ENCODE measurements around the gene TANGO2.

DNA sequence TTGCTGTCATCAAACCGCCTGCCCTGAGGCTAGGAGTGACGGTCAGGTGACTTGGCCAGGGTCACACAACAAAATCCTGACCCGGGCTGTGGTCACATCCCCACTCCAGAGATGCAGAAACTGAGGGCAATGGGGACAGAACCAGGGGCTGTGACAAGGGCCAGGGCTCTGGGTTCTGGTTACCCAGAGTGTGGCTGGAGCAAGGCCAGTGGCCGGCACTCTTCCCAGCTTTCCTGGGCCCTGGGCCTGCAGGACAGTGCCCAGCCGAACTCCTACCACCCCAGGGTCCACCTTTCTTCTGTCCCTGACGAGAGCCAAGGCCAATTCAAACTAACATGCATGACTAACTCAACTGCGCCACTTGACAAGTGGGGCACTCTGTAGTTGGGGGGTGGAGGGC is 40.1 kb upstream of the TANGO2 start:
- no peak for TF ChIP-seq POLR2A (IDR thresholded peaks at IDR 0.05; ENCODE audit: low read length)
- TF ChIP-seq GATA1 (IDR thresholded peaks at IDR 0.05; ENCODE audit: low read depth, low read length): no peak
